GM23338 (cell line): ENCODE data around the gene RAB3B. TPM values are rescaled to one million over a fixed set of nuclear protein-coding genes. Genes with fewer than 3 reads are reported as not detected.

ENCODE experiments used
- NANOG ChIP-seq: IDR thresholded peaks from 2 replicates; pipeline ENCODE4 v1.6.1; 2016; ENCODE audit warnings: antibody characterized with exemption, borderline replicate concordance
- POLR2AphosphoS5 ChIP-seq: IDR thresholded peaks from 2 replicates; pipeline ENCODE4 v1.6.1; 2016; ENCODE audit warnings: antibody characterized with exemption, low read depth
- STAT1 ChIP-seq: IDR thresholded peaks from one replicate; pipeline ENCODE4 v1.6.1; 2016; ENCODE audit warnings: antibody characterized with exemption; ENCODE audit not compliant: unreplicated experiment
- ZNF114 ChIP-seq: fragments of 250-450 bp; sonication (Bioruptor Pico); IDR thresholded peaks from 2 replicates; pipeline ENCODE4 v1.5.0; 2020; ENCODE audit warnings: mild to moderate bottlenecking, moderate library complexity
- ZNF331 ChIP-seq: fragments of 250-450 bp; sonication (Bioruptor Pico); IDR thresholded peaks from 2 replicates; pipeline ENCODE4 v1.5.0; 2020; ENCODE audit warnings: low read depth, mild to moderate bottlenecking, moderate library complexity
- polyA plus RNA-seq: library from polyadenylated mRNA; unstranded; fragments of >200 nt; fragmentation: Nextera tagmentation; extraction: Ambion mirVana; gene quantifications from 2 replicates; pipeline ENCODE4 v1.2.1, GENCODE V29; 2016
- total RNA-seq: library from RNA; depleted of rRNA; stranded (reverse); fragments of >200 nt; shearing (Covaris generic); gene quantifications from 2 replicates; pipeline ENCODE4 v1.2.3, GENCODE V29; 2014
- TF ChIP-seq, protein P1 (sequence below): fragments of 250-450 bp; sonication (Bioruptor Pico); IDR thresholded peaks from 2 replicates; pipeline ENCODE4 v1.5.0; 2020; ENCODE audit warnings: mild to moderate bottlenecking, moderate library complexity
- TF ChIP-seq, protein P2 (sequence below): IDR thresholded peaks from one replicate; pipeline ENCODE4 v1.6.1; 2018; ENCODE audit warnings: antibody characterized with exemption; ENCODE audit not compliant: unreplicated experiment

Gene RAB3B
- total and polyA plus RNA-seq, 2 experiments from 2014 or later = 18.3 to 37.9 TPM

- TF ChIP-seq, protein P1, sequence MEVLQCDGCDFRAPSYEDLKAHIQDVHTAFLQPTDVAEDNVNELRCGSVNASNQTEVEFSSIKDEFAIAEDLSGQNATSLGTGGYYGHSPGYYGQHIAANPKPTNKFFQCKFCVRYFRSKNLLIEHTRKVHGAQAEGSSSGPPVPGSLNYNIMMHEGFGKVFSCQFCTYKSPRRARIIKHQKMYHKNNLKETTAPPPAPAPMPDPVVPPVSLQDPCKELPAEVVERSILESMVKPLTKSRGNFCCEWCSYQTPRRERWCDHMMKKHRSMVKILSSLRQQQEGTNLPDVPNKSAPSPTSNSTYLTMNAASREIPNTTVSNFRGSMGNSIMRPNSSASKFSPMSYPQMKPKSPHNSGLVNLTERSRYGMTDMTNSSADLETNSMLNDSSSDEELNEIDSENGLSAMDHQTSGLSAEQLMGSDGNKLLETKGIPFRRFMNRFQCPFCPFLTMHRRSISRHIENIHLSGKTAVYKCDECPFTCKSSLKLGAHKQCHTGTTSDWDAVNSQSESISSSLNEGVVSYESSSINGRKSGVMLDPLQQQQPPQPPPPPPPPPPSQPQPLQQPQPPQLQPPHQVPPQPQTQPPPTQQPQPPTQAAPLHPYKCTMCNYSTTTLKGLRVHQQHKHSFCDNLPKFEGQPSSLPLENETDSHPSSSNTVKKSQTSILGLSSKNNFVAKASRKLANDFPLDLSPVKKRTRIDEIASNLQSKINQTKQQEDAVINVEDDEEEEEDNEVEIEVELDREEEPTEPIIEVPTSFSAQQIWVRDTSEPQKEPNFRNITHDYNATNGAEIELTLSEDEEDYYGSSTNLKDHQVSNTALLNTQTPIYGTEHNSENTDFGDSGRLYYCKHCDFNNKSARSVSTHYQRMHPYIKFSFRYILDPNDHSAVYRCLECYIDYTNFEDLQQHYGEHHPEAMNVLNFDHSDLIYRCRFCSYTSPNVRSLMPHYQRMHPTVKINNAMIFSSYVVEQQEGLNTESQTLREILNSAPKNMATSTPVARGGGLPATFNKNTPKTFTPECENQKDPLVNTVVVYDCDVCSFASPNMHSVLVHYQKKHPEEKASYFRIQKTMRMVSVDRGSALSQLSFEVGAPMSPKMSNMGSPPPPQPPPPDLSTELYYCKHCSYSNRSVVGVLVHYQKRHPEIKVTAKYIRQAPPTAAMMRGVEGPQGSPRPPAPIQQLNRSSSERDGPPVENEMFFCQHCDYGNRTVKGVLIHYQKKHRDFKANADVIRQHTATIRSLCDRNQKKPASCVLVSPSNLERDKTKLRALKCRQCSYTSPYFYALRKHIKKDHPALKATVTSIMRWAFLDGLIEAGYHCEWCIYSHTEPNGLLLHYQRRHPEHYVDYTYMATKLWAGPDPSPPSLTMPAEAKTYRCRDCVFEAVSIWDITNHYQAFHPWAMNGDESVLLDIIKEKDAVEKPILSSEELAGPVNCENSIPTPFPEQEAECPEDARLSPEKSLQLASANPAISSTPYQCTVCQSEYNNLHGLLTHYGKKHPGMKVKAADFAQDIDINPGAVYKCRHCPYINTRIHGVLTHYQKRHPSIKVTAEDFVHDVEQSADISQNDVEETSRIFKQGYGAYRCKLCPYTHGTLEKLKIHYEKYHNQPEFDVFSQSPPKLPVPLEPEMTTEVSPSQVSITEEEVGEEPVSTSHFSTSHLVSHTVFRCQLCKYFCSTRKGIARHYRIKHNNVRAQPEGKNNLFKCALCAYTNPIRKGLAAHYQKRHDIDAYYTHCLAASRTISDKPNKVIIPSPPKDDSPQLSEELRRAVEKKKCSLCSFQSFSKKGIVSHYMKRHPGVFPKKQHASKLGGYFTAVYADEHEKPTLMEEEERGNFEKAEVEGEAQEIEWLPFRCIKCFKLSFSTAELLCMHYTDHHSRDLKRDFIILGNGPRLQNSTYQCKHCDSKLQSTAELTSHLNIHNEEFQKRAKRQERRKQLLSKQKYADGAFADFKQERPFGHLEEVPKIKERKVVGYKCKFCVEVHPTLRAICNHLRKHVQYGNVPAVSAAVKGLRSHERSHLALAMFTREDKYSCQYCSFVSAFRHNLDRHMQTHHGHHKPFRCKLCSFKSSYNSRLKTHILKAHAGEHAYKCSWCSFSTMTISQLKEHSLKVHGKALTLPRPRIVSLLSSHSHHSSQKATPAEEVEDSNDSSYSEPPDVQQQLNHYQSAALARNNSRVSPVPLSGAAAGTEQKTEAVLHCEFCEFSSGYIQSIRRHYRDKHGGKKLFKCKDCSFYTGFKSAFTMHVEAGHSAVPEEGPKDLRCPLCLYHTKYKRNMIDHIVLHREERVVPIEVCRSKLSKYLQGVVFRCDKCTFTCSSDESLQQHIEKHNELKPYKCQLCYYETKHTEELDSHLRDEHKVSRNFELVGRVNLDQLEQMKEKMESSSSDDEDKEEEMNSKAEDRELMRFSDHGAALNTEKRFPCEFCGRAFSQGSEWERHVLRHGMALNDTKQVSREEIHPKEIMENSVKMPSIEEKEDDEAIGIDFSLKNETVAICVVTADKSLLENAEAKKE (CRISPR knock-in tag) = no peak
- TF ChIP-seq ZNF331 (CRISPR knock-in tag) (no peak), NANOG (no peak), STAT1 (no peak), ZNF114 (no peak), POLR2AphosphoS5 (no peak)
- TF ChIP-seq, protein P2, sequence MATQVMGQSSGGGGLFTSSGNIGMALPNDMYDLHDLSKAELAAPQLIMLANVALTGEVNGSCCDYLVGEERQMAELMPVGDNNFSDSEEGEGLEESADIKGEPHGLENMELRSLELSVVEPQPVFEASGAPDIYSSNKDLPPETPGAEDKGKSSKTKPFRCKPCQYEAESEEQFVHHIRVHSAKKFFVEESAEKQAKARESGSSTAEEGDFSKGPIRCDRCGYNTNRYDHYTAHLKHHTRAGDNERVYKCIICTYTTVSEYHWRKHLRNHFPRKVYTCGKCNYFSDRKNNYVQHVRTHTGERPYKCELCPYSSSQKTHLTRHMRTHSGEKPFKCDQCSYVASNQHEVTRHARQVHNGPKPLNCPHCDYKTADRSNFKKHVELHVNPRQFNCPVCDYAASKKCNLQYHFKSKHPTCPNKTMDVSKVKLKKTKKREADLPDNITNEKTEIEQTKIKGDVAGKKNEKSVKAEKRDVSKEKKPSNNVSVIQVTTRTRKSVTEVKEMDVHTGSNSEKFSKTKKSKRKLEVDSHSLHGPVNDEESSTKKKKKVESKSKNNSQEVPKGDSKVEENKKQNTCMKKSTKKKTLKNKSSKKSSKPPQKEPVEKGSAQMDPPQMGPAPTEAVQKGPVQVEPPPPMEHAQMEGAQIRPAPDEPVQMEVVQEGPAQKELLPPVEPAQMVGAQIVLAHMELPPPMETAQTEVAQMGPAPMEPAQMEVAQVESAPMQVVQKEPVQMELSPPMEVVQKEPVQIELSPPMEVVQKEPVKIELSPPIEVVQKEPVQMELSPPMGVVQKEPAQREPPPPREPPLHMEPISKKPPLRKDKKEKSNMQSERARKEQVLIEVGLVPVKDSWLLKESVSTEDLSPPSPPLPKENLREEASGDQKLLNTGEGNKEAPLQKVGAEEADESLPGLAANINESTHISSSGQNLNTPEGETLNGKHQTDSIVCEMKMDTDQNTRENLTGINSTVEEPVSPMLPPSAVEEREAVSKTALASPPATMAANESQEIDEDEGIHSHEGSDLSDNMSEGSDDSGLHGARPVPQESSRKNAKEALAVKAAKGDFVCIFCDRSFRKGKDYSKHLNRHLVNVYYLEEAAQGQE = no peak
Observed at GRCh38 chr1:51859333-51859732, 131.2 kb downstream of the RAB3B start (continued).
